Anterior cingulate cortex (tissue), 58 donors: ENCODE measurements around the gene PDXK.

Experiments
- DNase-seq, 58 donors: peaks; one replicate each; lab custom pipeline; 2025; lab: John Stamatoyannopoulos, UW

PDXK gene

DNA sequence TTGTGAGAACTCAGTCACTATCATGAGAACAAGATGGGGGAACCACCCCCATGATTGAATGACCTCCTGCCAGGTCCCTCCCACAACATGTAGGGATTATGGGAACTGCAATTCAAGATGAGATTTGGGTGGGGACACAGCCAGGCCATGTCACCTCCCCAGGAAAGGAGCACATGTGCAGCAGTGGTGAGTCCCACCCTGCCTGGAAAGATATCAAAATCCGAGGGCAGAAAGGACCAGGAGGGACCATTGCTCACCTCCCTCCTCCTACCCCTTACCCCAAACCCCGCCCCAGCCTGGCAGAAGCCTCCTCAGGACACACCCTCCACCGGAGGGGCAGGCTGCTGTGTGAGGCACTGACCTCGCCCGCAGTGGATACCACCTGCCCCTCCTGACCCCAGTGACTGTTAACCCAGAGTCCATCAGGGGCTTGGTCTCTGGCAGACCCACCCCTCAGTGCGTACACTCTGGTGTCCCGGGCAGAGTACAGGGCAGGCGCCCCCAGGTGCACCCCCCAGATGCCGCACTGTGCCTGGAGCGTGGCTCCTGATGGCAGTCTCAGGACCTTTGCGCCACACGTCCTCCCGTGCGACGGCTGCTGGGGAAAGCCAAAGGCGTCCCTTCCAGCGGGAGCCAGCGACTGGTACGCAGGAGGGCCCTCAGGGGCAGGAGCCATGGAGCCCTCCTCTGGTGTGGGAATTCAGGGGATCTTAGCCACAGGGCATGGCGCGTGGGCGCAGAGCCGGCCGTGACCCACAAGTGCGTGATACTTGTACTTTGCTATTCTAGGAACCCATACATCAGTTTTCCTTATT is 20.9 kb downstream of the PDXK start:
- DNase-seq = no peak

DNA sequence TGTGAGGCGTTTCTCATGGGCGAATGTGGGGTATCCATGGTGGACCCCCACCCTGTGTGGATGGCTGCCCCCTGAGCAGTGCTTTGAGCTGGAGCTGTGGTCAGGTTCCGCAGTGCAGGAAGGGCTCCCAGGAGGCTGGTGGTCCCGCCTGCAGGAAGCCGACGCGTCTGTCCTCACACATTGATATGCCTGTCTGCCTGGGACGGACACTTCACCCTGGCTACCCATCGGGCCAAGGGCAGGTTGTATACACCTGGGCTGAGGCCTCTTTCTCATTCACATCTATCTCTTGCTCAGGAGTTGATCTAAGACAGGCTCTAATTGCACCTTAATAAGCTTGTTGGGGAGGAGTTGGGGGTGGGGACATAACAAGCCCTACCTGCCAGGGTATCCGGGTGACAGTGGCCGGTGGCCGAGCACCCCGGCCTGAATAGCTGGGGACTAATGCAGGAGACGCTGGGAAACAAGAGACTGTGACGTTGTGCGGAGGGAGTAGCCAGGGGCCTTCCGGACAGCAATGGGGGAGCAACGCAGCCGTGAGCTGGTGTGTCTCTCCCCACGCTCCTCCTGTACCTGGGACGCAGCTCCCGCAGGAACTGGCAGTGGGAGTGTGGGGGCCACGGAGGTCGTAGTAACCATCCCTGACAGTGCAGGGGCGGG is 21.7 kb downstream of the PDXK start:
- peak in 46 of 58 donors; percentile 16 to 87 (median 63) for DNase-seq

DNA sequence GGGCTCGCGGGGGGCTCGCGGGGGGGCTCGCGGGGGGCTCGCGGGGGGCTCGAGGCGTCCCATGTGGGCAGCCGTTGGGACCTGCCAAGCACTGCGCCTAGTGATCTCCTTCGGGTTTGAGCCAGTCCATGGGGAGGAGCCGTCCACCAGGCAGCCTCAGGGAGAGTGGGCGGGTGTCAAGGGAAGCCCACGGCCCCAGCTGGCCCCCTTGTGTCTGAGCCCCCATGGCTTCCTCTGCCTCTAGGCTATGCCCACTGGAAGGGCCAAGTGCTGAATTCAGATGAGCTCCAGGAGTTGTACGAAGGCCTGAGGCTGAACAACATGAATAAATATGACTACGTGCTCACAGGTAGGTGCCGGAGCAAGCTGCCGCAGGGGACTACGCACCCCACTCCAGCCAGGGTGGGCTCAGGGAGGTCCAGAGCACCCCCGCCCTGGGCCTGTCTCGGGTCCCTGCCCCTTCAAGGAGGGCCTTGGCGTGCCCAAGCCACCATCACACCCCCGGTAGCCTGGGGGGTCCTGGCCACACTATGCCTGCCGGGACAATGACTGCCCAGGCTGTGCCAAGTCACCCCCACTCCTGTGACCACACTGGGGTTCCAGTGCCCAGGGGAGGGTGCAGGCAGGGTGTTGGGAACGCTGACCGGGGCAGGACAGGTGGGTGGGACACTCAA is 22.6 kb downstream of the PDXK start:
- DNase-seq = peak in 1 of 58 donors; percentile 28

DNA sequence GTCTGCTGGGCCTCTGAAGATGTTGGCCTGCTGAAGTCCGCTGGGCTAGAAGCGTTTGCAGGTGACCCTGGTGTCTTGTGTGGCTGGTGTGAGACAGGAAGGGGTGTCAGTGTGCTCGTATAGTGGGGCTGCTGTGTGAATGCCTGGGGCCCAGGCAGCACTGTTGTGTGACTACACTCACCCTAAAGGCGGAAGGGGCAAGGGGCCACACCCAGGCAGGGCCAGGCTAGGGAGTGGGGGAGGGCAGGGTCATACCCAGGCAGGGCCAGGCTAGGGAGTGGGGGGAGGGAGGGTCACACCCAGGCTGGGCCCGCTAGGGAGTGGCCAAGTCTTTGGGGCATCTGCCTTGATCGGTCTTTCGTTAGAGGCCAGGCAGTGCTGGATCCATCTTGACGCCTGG is 25.0 kb downstream of the PDXK start:
- DNase-seq = no peak

DNA sequence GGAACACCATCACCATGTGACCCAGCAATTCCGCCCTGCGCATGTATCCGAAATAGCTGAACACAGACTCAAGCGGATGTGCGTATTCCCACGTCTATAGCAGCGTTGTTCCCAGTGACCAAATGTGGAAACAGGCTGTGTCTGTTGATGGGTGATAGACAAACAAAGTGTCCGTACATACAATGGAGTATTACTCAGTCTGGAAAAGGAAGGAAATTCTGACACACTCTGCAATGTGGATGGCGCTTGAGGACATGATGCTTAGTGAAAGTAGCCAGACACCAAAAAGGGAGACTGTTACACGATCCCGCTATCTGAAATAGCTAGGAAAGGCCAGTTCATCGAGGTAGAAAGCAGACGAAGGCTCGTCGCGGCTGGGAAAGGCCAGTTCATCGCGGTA is 25.8 kb downstream of the PDXK start:
- no peak for DNase-seq

DNA sequence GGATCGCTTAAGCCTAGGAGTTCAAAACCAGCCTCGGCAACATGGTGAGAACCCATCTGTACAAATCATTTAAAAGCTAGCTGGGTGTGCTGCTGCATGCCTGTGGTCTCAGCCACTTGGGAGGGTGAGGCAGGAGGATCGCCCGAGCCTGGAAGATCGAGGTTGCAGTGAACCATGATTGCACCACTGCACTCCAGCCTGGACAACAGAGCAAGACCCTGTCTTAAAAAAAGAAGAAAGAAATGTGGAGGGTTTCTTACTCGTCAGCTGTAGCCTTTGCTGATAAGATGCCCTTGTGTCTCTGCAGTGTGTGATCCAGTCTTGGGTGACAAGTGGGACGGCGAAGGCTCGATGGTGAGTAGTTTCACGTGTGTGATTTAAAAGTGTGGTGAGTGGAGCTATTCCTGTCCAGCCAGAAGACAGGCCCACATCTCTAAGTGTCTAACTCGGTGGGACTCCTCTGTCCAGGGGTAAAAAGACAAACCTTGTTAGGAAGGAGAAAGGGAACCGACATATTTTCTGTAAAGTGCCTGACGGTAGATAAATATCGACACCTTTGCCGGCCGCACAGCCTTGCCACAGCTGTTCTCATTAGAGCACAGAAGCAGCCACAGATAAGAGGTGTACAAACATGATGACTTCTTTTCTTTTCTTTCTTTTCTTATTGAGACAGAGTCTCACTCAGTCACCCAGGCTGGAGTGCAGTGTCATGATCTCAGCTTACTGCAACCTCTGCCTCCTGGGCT is 27.0 kb downstream of the PDXK start:
- no peak for DNase-seq

DNA sequence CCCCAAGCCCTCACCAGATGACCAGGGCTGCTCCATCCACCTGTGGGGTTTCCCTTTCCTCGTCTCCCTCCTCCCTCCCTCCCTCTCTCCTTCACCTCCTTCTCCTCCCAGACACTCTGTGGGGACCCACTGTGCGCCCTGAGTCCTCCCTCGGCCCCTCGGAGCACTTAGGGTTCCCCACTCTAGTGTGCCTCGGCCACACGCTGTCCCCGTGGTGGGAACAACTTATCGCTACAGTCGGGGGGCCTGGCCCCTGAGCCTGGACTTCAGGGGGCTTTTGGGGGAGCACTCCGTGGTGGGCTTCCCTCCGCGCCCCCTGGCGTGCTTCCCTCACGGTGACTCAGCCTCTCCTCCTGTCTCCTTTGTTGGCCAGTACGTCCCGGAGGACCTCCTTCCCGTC is 29.7 kb downstream of the PDXK start:
- no peak for DNase-seq

DNA sequence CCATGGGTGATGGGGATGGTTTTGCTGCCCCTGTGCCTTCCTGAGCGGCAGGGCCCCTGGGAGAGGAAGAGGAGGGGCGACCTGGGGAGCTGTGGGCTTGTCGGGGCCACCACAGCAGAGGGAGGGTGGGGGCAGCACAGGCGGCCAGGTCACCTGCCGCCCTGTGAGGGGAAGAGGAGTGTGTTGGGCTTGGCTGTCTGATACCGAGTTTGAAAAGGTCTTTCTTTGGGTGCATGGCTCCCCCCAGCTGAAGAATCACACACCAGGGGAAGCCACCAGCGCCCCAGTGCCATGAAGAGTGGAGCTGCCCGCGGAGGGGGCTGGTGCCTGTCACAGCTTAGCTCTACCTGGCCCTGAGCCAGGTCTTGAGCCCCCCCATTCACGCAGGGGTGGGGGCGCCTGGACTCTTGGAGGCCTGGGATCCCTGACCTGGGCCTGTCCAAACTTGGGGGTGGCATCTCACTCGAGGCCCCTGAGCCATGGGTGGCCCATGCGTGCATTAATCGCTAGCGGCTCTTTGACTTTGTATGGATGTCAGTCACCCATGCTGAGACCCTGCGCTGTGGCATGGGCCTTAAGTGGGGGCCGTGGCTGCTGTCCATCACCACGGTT is 30.8 kb downstream of the PDXK start:
- DNase-seq = no peak

DNA sequence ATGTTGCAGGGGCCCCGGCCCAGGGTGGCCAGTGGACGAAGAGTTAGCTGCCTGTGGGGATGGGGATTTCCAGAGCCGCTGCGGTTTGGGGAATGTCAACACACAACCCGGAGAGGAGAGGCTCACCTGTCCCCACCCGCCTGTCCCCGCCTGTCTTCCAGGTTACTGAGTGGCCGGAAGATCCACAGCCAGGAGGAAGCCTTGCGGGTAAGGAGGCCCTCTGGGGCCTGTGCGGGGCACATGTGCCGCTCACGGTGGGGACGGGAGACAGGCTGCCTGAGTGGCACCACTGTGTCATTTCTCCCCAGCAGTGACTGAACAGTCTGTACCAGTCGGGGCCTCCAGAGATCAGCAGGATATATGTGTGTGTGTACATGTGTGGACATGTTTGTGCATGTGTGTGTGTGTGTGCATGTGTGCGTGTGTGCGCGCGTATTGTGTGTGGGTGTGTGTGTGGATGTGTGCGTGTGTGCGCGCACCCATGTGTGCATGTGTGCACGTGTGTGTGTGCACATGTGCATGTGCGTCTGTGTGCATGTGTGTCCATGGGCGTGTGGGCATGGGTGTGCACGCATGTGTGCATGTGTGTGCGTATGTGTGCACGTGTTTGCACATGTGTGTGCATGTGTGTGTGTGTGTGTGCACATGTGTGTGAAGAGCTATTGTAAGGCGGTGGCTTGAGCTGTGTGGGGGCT is 31.6 kb downstream of the PDXK start:
- DNase-seq = no peak

DNA sequence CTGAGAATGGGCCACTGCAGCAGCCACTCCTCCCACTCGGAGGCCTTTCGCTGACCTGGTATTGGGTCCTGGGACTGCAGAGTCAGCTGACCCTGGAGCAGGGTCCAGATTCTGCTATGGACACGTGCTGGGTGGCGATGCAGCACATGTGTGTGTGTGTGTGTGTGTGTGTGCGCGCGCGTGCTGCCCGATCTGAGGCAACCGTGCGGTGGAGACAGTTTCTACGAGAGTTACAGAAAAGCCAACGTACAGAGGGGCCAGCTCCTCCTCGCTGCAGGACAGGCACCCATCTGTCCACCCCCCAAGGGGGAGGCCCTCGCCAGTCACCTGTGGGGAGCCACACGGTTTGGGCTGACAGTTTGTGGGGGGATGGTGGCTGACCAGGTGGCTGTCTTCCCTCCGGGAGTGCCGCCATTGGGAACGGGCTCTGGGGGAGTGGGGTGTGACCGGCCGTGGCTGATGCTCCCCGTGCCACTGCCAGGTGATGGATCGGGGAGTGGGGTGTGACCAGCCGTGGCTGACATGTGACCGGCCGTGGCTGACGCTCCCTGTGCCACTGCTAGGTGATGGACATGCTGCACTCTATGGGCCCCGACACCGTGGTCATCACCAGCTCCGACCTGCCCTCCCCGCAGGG is 33.1 kb downstream of the PDXK start:
- no peak for DNase-seq

DNA sequence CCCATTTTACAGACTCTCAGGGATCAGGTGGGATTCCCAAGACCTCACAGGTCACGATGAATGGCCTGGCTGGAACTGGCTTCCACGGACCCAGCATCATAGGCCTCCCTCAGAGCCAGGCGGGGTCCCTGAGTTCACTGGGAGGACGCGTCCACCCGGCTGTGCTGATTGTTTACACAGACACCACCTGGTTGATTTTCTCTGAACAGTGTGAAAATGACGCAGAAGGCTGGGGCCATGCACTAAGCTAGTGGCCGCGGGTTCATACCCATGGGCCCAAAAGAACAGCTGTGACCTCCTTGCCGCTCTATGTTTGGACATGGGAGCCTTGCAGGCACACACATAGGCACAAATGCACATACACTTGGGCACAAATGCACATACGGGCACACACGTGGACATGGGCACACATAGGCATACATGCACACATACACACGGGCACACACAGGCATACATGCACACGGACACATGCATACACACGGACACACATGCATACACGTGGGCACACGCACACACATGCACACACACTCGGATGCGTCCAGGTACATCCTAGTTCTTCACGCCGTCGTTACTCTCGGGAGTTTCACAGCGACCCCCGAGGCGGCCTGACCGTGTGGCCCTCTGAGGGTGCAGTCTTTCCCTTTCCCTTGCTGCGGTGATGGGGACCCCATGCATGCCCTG is 34.0 kb downstream of the PDXK start:
- no peak for DNase-seq

DNA sequence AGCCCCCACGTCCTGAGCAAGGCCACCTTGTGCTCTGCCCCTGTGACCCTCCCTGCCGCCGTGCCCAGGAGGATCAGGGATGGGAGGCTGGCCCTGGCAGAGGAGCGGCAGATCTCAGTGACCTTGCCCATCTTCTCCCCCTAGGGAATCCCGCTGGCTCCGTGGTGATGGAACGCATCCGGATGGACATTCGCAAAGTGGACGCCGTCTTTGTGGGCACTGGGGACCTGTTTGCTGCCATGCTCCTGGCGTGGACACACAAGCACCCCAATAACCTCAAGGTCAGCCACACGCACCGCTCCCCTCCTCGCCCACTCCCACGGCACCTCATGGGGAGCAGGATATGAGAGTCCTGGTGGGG is 34.5 kb downstream of the PDXK start:
- no peak for DNase-seq

DNA sequence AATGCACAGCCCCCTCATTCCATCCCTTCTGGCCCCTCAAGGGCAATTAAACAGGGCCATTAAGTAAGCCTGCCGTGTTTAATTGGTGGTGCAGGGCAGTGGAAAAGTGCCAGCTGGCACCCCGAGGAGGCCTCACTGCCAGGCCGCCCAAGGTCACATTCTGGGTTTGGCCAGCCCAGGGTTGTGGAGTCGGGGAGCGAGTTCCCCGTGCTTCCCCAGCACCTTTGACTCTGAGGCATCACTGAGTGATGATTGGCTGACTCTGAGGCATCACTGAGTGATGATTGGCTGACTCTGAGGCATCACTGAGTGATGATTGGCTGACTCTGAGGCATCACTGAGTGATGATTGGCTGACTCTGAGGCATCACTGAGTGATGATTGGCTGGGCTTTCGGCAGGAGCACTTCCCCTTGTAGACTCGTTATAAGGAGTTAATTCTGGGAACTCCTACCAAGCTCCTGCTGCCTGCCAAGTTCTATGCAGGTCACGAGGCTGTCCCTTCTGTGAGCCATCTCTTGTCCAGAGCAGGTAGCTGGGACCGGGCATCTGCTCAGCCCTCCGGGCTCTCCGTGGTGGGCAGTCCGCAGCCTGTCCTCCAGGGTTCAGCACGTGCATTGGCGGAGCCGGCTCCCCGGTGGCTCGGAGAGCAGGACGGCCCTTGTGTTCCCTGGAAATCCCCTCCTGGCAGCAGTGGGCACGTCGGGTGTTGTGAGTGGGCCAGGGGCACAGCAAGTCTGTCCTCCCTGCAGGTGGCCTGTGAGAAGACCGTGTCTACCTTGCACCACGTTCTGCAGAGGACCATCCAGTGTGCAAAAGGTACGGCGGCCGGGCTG is 36.2 kb downstream of the PDXK start:
- DNase-seq = peak in 7 of 58 donors; percentile 10 to 54 (median 35)

DNA sequence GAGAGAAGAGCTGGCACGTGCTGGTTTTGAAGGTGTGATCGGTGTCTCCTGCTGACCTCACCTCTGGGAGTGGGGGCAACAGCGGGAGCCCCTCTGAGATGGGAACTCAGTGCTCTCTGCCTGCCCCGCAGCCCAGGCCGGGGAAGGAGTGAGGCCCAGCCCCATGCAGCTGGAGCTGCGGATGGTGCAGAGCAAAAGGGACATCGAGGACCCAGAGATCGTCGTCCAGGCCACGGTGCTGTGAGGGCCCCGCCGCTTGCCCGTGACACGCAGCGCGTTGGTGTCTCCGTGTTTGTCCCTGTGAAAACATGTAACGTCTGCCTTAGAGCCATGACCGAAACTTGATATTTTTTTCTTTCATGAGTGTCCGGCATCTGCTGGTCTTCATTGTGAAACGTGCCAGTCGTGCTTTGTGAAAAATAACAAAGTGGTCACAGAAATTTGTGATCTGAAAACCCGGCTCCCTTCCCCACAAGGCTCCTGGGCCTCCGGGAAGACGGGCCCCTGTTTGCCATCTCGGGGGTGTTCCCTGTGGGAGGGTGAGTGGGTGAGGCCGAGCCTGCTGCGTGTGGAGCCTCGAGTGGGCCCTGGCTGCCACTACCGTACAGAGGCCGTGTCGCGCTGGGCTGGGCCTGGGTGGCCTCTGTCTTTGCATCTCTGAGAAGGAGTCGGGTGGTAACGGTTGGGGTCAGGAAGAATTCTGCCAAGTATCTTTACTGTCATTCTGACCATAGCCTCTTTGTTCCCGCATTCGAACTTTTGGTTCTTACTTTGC is 37.1 kb downstream of the PDXK start:
- no peak for DNase-seq

DNA sequence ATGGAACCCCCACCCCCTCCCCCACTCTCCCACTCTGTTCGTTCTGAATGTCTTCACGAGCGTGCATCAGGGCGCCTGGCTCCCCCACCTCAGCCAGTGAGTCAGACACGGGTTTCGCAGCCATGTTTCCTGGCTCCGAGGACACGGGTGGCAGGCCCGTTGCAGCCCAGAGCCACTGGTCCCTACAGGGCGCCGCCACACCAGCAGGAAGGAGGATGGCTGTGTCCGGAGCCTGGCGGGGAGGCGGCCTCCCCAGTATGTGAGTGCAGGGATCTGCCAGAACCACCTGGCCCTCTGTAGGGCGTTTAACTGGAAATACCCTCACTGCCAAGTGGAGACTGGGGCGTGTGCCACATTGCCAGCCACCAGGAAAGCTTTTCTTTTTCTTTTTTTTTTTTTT is 38.7 kb downstream of the PDXK start:
- DNase-seq = peak in 4 of 58 donors; percentile 24 to 39 (median 32)

DNA sequence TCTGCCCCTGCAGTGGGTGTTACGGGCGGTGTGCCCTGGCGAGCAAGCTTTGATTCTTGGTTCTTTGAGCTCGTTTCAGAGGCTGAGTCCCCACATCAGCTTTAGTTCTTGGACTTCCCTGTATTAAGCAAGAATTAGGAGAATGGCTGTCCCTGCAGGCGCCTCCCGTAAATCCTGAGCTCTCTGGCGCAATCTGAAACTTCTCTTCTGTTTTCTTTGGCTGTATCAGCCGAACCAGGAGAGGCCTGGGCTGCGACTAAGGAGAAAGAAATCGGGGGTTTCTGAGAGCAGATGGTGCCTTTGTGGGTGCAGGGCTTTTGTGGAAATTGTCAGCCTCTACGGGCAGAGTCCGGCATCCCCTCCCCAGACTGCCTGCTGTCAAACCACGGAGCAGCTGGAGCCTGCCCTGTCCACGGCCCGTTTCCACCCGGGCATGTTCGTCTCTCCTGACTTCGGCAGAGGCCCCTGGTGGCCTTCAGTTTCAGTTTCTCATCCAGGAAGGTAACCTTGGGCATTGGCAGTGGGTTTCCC is 39.2 kb downstream of the PDXK start:
- peak in 4 of 58 donors; percentile 23 to 48 (median 42) for DNase-seq

DNA sequence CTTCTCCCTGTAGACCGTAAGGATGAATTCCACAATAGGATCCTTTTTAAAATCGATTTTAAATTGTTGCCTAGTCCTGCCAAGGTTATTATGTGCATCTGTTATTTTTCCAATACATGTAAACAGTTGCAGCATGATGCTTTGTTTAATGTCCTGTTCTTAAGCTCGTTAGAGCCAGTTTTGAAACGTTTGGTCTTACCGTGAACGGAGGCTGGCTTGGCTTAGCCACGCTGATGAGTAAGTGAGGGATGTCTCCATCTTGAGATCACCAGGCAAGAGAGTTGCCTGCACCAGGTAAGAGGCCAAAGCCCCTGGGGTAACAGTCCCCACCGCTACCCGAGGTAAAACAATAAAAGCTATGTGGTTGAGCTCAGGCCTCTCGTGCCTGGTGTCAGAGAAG is 39.9 kb downstream of the PDXK start:
- DNase-seq = no peak
